GM21717 (cell line): Measurements from ENCODE around the gene ZNF708.
"Not testable (repeated sequence)": the region's sequence is repeated elsewhere in the genome, so short reads cannot be mapped to it uniquely, and the experiment has no call there.

ENCODE experiments used
- ATAC-seq: cut with Tn5 transposase; IDR thresholded peaks from one replicate; pipeline ENCODE4 v1.9.1; 2021; ENCODE audit warnings: mild to moderate bottlenecking, moderate library complexity; ENCODE audit not compliant: unreplicated experiment

Gene ZNF708

GRCh38 chr19:21260164-21260847 is 68.9 kb downstream of the ZNF708 start:
- ATAC-seq, result no peak

- not testable (repeated sequence) for ATAC-seq
These were observed 69.6 kb downstream of the ZNF708 start for GRCh38 chr19:21259421-21260124.

- no peak for ATAC-seq
These were observed 72.5 kb downstream of the ZNF708 start for GRCh38 chr19:21256722-21257121.
